GM12878 (cell line): ENCODE results near the gene P2RX2. TPM values are rescaled to one million over a fixed set of nuclear protein-coding genes. Genes with fewer than 3 reads are reported as not detected.
A peak's percentile ranks its signal among the peaks of the same experiment; 100 is the strongest.

Experiments used
- ATAC-seq: fragments of 200-7000 bp; cut with Tn5 transposase; 3 replicates; pipeline ENCODE4 v1.9.1; 2020; ENCODE audit warnings: mild to moderate bottlenecking, moderate library complexity
- BruUV-seq: library from RNA; stranded (reverse); fragments of 400-500 nt; replicated peaks from 2 replicates; lab custom pipeline; 2021; lab: Mats Ljungman, UMichigan
- CTCF ChIA-PET: fragments of 300-600 bp; sonication (Branson Sonifier 250); formaldehyde crosslinking; extraction: SDS; loops from one replicate; lab custom pipeline; 2021; ENCODE audit warnings: inconsistent platforms; lab: Yijun Ruan, JAX
- POLR2A ChIA-PET: fragments of 350-600 bp; formaldehyde crosslinking; extraction: SDS; loops from one replicate; lab custom pipeline; 2021; ENCODE audit warnings: inconsistent platforms; lab: Charles Lee
- RAD21 ChIA-PET: fragments of 300-600 bp; sonication (Branson Sonifier 250); formaldehyde crosslinking; loops from one replicate; lab custom pipeline; 2023; ENCODE audit warnings: antibody characterized with exemption; ENCODE audit not compliant: unreplicated experiment; lab: Charles Lee
- SMC1A ChIA-PET: fragments of 300-600 bp; sonication (Branson Sonifier 250); formaldehyde crosslinking; loops from one replicate; lab custom pipeline; 2023; ENCODE audit not compliant: unreplicated experiment, uncharacterized antibody; lab: Charles Lee
- DNase-seq: peaks from one replicate; pipeline ENCODE4 v3.0.0-alpha.2; 2011; ENCODE audit warnings: low read depth, low spot score
- FAIRE-seq: peaks from 3 replicates; lab custom pipeline; 2011; peaks lifted over from hg19 to GRCh38; lab: Jason Lieb, UNC
- H2AFZ ChIP-seq: 2 replicates; pipeline ENCODE4 v1.6.0; 2011; ENCODE audit warnings: low read depth, low read length, control low read depth; ENCODE audit not compliant: control insufficient read depth
- H3K27ac ChIP-seq: 2 replicates; pipeline ENCODE4 v1.5.1; 2011; ENCODE audit warnings: control low read depth; ENCODE audit not compliant: control insufficient read depth, insufficient read depth
- H3K27me3 ChIP-seq, 2 experiments: replicated peaks in 1 of 2; 2 replicates each; pipeline versions ENCODE4 v1.6.0 to v1.6.1; 2011; ENCODE audit warnings: low read length in 1 of 2; ENCODE audit not compliant: control insufficient read depth in 2 of 2, insufficient read depth in 2 of 2
- H3K36me3 ChIP-seq, 2 experiments: 2 replicates each; pipeline ENCODE4 v1.5.1; 2011; ENCODE audit warnings: low read length in 1 of 2; ENCODE audit not compliant: control insufficient read depth in 2 of 2, insufficient read depth in 2 of 2
- H3K4me1 ChIP-seq: 2 replicates; pipeline ENCODE4 v1.6.1; 2011; ENCODE audit warnings: mild to moderate bottlenecking, low read length, moderate library complexity, mixed read lengths; ENCODE audit not compliant: control insufficient read depth, insufficient read depth
- H3K4me2 ChIP-seq: 2 replicates; pipeline ENCODE4 v1.6.0; 2011; ENCODE audit warnings: control low read depth; ENCODE audit not compliant: control insufficient read depth, insufficient read depth
- H3K4me3 ChIP-seq: fragments of 200-600 bp; sonication (generic); 2 replicates; pipeline ENCODE4 v1.5.1; 2016
- H3K79me2 ChIP-seq: 2 replicates; pipeline ENCODE4 v1.6.0; 2011; ENCODE audit warnings: low read length; ENCODE audit not compliant: control insufficient read depth, insufficient read depth
- H3K9ac ChIP-seq: 2 replicates; pipeline ENCODE4 v1.8.0; 2011; ENCODE audit warnings: low read length, control low read depth, mixed read lengths; ENCODE audit not compliant: control insufficient read depth, insufficient read depth
- H3K9me3 ChIP-seq: replicated peaks from 3 replicates; pipeline ENCODE4 v1.5.1; 2011; ENCODE audit warnings: mild to moderate bottlenecking, low read length; ENCODE audit not compliant: control insufficient read depth, insufficient read depth
- H4K20me1 ChIP-seq: 2 replicates; pipeline ENCODE4 v1.6.0; 2011; ENCODE audit not compliant: control insufficient read depth, insufficient read depth
- CHD4 ChIP-seq: fragments of 200-600 bp; sonication (generic); IDR thresholded peaks from 2 replicates; pipeline ENCODE4 v1.6.1; 2016; ENCODE audit warnings: mild to moderate bottlenecking
- MTA2 ChIP-seq: fragments of 450-650 bp; IDR thresholded peaks from 2 replicates; pipeline ENCODE4 v1.6.1; 2016; ENCODE audit warnings: low read depth, mild to moderate bottlenecking, moderate library complexity
- NFXL1 ChIP-seq: fragments of 450-650 bp; IDR thresholded peaks from 2 replicates; pipeline ENCODE4 v1.6.1; 2017; ENCODE audit warnings: antibody characterized with exemption, mild to moderate bottlenecking, borderline replicate concordance
- NKRF ChIP-seq: fragments of 450-650 bp; conservative IDR thresholded peaks from 2 replicates; pipeline ENCODE4 v1.6.1; 2017; ENCODE audit warnings: mild to moderate bottlenecking, moderate library complexity
- NRF1 ChIP-seq: conservative IDR thresholded peaks from 2 replicates; pipeline ENCODE4 v1.6.1; 2011; ENCODE audit warnings: mild to moderate bottlenecking, low read depth, low read length, improper control_type of control experiment
- POLR2A ChIP-seq: IDR thresholded peaks from 2 replicates; pipeline ENCODE4 v1.6.1; 2011; ENCODE audit warnings: low read depth, mild to moderate bottlenecking, low read length
- REST ChIP-seq: IDR thresholded peaks from 2 replicates; pipeline ENCODE4 v1.6.1; 2012; ENCODE audit warnings: mild to moderate bottlenecking, low read depth, low read length
- SIX5 ChIP-seq: IDR thresholded peaks from 2 replicates; pipeline ENCODE4 v1.6.1; 2011; ENCODE audit warnings: mild to moderate bottlenecking, low read depth, low read length, moderate library complexity; ENCODE audit not compliant: severe bottlenecking
- SUZ12 ChIP-seq: fragments of 200-600 bp; sonication (generic); IDR thresholded peaks from one replicate; pipeline ENCODE4 v1.6.1; 2018; ENCODE audit warnings: antibody characterized with exemption, mild to moderate bottlenecking; ENCODE audit not compliant: unreplicated experiment
- ZSCAN29 ChIP-seq: fragments of 450-650 bp; IDR thresholded peaks from 2 replicates; pipeline ENCODE4 v1.6.1; 2017; ENCODE audit warnings: mild to moderate bottlenecking, moderate library complexity
- WGBS: methylation state at CpG from one replicate; pipeline ENCODE4 v1.1.6; 2016; ENCODE audit warnings: low lambda C conversion rate; ENCODE audit not compliant: insufficient replicate concordance, insufficient coverage; ENCODE audit errors: missing lambda C conversion rate; 5-methylcytosine and 5-hydroxymethylcytosine counted together
- in situ Hi-C: fragments of 300-500 bp; cut with MboI; formaldehyde crosslinking; loops from 9 replicates; pipeline ENCODE4 v1.14.3; 2018; ENCODE audit warnings: mixed read lengths
- intact Hi-C: fragments of 100-400 bp; cut with micrococcal nuclease; formaldehyde crosslinking; loops from one replicate; pipeline ENCODE4 v1.14.2; 2022; ENCODE audit not compliant: unreplicated experiment
- polyA plus RNA-seq, 11 experiments: library from polyadenylated mRNA; depleted of rRNA in 4 of 11; unstranded in 6 of 11; stranded (reverse) in 5 of 11; fragments of >200 nt; fragmentation: Nextera tagmentation in 4 of 11; fragmentation: Illumina TruSeq in 1 of 11; extraction: Ambion mirVana in 4 of 11; extraction: Trizol in 1 of 11; gene quantifications; 1 replicate in 1 of 11; 2 replicates in 10 of 11; pipeline versions ENCODE4 v1.2.1 to v1.2.3, GENCODE V29; 2011 to 2016; ENCODE audit warnings: inconsistent platforms in 2 of 11, missing spikeins in 2 of 11, low read depth in 1 of 11
- total RNA-seq, 4 experiments: library from RNA; depleted of rRNA in 3 of 4; stranded (reverse); fragments of >200 nt in 3 of 4; fragmentation: Illumina TruSeq in 1 of 4; extraction: Trizol in 1 of 4; gene quantifications; 2 replicates each; pipeline versions ENCODE4 v1.2.1 to v1.2.3, GENCODE V29; 2013 to 2021
- TF ChIP-seq, protein P1 (sequence below): IDR thresholded peaks from 2 replicates; pipeline ENCODE4 v1.6.1; 2011; ENCODE audit warnings: borderline replicate concordance, low read depth, mild to moderate bottlenecking, moderate library complexity, low read length; ENCODE audit not compliant: insufficient read depth, poor library complexity, severe bottlenecking

The P2RX2 gene
- total and polyA plus RNA-seq, 10 of the 15 experiments (the other 5 are each of a cell fraction or from before 2014, with no cell fraction given) = not detected

DNA sequence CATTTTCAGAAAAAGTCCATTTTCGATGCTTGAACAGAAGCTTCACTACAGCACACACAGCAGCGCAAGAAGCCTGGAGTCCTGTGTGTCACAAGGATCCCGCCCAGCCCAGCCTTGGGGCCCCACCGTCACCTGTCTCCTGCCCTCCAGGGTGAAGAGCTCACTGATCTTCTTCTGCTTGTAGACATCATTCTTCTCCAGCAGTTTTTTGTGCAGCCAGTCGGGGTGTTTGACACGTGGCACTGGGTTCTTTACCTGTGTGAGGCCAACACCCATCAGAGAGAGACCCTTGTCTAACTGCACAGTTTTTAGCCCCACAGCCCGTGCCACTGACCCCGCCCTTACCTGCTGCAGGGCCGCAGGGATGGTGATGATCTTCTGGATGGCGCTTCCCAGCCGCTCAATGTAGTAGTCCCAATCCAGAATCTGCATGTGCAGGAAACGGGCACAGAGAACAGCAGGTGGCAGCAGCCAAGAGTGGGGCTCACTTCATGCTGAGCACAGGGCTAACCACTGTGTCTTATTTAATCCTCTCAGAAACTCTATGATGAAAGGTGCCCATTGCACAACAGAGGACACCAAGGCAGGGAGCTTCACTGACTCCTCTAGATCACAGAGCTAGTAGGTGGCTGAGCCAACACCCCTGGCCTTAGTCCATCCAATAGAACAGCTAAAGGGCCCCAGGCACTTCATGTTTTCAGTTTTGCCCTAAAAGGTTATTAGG is 38.6 kb downstream of the P2RX2 start (continued):
- TF ChIP-seq NRF1 (no peak), ZSCAN29 (no peak), SIX5 (no peak)

DNA sequence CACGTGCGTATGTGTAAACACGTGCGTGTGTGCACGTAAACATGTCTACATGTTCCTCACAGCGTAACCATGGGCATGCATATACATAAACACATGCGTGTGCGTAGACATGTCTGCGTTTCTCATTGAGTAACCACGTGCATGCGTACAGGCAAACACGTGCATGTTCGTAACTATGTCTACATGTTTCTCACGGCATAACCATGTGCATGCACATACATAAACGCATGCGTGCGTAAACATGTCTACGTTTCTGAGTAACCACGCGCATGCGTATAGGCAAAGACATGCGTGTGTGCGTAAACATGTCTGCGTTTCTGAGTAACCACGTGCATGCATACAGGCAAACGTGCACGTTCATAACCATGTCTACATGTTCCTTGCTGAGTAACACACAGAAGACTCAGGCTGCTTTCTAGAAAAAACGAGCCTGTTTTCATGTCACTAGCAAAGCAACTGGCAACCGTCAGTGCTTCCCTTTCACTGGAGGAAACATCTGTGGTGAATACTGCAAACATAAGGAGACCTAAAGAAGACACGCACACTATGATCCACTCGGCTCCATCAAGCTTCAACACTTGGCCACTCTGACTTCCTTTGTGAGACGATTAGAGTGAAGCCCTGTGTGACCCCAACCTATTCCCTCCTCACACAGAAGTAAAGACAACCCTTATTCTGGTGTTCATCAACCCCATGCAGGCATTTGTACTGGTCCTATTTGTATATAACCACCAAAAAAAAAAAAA is 39.7 kb downstream of the P2RX2 start:
- intact Hi-C loops = no loop called here

More for the DNA sequence above, 39.7 kb downstream of the P2RX2 start:
- Histone ChIP-seq H3K79me2 (no peaks in the 10 kb centered on the region), H3K9me3 (no peaks in the 10 kb centered on the region), H3K4me3 (no peak overlapping the region), H3K27ac (no peak overlapping the region), H3K4me2 (no peak overlapping the region), H4K20me1 (no peaks in the 10 kb centered on the region), H3K36me3 (peaks cover 29 to 41% of the 10 kb centered on the region in 2 experiments; a peak in 3 of 4 replicates), H3K4me1 (no peaks in the 10 kb centered on the region), H3K9ac (no peak overlapping the region), H2AFZ (no peak overlapping the region), H3K27me3 (no peaks in the 10 kb centered on the region)
- ATAC-seq (no peak), DNase-seq (no peak), FAIRE-seq (no peak)
- ChIA-PET RAD21 (no interaction called here), CTCF (no interaction called here), SMC1A (no interaction called here), POLR2A (interaction anchor here (0.6 kb wide), 1 partner anchor 29 kb away, joined by 4 read pairs; the partner anchor contains the start of gene POLE)
- WGBS = 93% methylated on average over 32 of the region's 32 CpGs
- in situ Hi-C loops = no loop called here
- no peak for TF ChIP-seq SUZ12
- no peak for TF ChIP-seq REST
- TF ChIP-seq NKRF = no peak
- TF ChIP-seq NFXL1 = no peak
- TF ChIP-seq MTA2 = no peak
- TF ChIP-seq, protein P1, sequence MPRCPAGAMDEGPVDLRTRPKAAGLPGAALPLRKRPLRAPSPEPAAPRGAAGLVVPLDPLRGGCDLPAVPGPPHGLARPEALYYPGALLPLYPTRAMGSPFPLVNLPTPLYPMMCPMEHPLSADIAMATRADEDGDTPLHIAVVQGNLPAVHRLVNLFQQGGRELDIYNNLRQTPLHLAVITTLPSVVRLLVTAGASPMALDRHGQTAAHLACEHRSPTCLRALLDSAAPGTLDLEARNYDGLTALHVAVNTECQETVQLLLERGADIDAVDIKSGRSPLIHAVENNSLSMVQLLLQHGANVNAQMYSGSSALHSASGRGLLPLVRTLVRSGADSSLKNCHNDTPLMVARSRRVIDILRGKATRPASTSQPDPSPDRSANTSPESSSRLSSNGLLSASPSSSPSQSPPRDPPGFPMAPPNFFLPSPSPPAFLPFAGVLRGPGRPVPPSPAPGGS = peak; percentile 79
- TF ChIP-seq POLR2A = 0 out of 2 replicates have a peak, but pooled peaks have one; percentile 36
- TF ChIP-seq CHD4 = no peak
- BruUV-seq = no TSS peak
